Measurements from ENCODE around the gene PFDN6. TPM values are rescaled to one million over a fixed set of nuclear protein-coding genes. Genes with fewer than 3 reads are reported as not detected.
A peak's percentile ranks its signal among the peaks of the same experiment; 100 is the strongest.

Gene PFDN6
- total and polyA plus RNA-seq, 2 of the 13 experiments (the other 11 are each of a cell fraction or from before 2014, with no cell fraction given), result 75.5 to 87.0 TPM

DNA sequence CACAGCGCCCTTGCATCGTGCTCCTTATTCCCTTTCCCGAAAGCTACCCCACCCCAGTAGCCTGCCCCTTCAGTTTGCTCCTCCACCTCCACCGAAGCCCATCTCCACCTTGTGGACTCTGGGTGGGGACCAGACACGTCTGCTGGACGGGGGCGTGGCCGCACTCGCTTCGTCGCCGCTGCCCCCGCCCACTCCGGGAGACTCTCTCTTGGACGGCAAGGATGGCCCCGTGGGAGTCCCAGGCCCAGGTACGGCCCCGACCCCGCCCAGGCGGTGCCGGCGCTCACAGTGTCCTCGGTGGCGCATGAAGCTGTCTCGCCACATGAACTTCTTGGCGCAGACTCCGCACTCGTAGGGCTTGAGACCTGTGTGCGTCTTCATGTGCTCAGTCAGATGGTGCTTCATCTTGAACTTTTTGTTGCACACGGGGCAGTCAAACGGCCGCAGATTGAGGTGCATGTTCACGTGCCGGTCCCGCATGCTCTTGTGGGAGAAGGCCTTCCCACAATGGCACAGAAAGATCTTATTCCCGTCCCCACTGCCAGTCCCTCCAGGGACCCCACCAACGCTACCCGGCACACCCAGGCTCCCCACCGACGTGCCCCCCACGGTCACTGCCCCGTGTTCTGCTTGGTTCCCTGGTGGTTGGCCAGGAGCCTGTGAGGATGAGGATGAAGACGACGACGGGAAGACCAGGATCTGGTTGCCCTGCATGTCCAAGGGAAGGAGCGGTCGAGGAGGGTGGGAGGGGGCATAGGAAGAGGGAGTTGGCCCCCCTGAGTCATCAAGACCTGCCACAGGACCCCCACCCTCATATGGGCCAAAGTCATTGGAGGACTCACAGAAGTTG is 25.8 kb downstream of the PFDN6 start (continued):
- TF ChIP-seq KDM1A (CRISPR knock-in tag; IDR thresholded peaks at IDR 0.05) (no peak), KDM5B (CRISPR knock-in tag; IDR thresholded peaks at IDR 0.05; ENCODE audit: borderline replicate concordance) (0 out of 2 replicates have a peak, but pooled peaks have one; percentile 0), AGO2 (optimal IDR thresholded peaks at IDR 0.05; ENCODE audit: low read depth, low read length) (peak; percentile 94), ZNF280B (CRISPR knock-in tag; IDR thresholded peaks at IDR 0.05; ENCODE audit: borderline replicate concordance) (0 out of 2 replicates have a peak, but pooled peaks have one; percentile 38), ZNF530 (CRISPR knock-in tag; IDR thresholded peaks at IDR 0.05; ENCODE audit: low read depth) (no peak), SIX4 (CRISPR knock-in tag; IDR thresholded peaks at IDR 0.05) (no peak), ZBTB38 (CRISPR knock-in tag; IDR thresholded peaks at IDR 0.05) (0 out of 2 replicates have a peak, but pooled peaks have one; percentile 23), ZNF513 (CRISPR knock-in tag; conservative IDR thresholded peaks at IDR 0.05) (no peak), ZSCAN22 (CRISPR knock-in tag; IDR thresholded peaks at IDR 0.05) (no peak), ZNF350 (CRISPR knock-in tag; IDR thresholded peaks at IDR 0.05; ENCODE audit: borderline replicate concordance, low read depth) (no peak), CBFB (CRISPR knock-in tag; IDR thresholded peaks at IDR 0.05) (no peak), AGO1 (IDR thresholded peaks at IDR 0.05; ENCODE audit: low read depth, low read length, poor library complexity, severe bottlenecking) (peak; percentile 93), CCAR2 (optimal IDR thresholded peaks at IDR 0.05; ENCODE audit: low read depth, low read length) (no peak), ZNF577 (CRISPR knock-in tag; IDR thresholded peaks at IDR 0.05; ENCODE audit: borderline replicate concordance, low read depth) (no peak), RBFOX2 (IDR thresholded peaks at IDR 0.05; ENCODE audit: low read depth, low read length) (peak; percentile 66), SMAD1 (CRISPR knock-in tag; IDR thresholded peaks at IDR 0.05; ENCODE audit: borderline replicate concordance, low read depth) (no peak), ETS1 (CRISPR knock-in tag; IDR thresholded peaks at IDR 0.05) (no peak)
- TF ChIP-seq, protein P1, sequence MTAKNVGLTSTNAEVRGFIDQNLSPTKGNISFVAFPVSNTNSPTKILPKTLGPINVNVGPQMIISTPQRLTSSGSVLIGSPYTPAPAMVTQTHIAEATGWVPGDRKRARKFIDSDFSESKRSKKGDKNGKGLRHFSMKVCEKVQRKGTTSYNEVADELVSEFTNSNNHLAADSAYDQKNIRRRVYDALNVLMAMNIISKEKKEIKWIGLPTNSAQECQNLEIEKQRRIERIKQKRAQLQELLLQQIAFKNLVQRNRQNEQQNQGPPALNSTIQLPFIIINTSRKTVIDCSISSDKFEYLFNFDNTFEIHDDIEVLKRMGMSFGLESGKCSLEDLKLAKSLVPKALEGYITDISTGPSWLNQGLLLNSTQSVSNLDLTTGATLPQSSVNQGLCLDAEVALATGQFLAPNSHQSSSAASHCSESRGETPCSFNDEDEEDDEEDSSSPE (CRISPR knock-in tag; IDR thresholded peaks at IDR 0.05), result no peak
- TF ChIP-seq, protein P2, sequence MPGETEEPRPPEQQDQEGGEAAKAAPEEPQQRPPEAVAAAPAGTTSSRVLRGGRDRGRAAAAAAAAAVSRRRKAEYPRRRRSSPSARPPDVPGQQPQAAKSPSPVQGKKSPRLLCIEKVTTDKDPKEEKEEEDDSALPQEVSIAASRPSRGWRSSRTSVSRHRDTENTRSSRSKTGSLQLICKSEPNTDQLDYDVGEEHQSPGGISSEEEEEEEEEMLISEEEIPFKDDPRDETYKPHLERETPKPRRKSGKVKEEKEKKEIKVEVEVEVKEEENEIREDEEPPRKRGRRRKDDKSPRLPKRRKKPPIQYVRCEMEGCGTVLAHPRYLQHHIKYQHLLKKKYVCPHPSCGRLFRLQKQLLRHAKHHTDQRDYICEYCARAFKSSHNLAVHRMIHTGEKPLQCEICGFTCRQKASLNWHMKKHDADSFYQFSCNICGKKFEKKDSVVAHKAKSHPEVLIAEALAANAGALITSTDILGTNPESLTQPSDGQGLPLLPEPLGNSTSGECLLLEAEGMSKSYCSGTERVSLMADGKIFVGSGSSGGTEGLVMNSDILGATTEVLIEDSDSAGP (CRISPR knock-in tag; IDR thresholded peaks at IDR 0.05; ENCODE audit: borderline replicate concordance), result peak; percentile 57; the same call in 1 of the 2 replicates
- TF ChIP-seq, protein P3, sequence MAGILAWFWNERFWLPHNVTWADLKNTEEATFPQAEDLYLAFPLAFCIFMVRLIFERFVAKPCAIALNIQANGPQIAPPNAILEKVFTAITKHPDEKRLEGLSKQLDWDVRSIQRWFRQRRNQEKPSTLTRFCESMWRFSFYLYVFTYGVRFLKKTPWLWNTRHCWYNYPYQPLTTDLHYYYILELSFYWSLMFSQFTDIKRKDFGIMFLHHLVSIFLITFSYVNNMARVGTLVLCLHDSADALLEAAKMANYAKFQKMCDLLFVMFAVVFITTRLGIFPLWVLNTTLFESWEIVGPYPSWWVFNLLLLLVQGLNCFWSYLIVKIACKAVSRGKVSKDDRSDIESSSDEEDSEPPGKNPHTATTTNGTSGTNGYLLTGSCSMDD (CRISPR knock-in tag; IDR thresholded peaks at IDR 0.05), result no peak
